Left ventricle myocardium inferior (tissue), 1 donor: Measurements from ENCODE around the gene ARHGEF12. TPM values are rescaled to one million over a fixed set of nuclear protein-coding genes. Genes with fewer than 3 reads are reported as not detected.
A peak's percentile ranks its signal among the peaks of the same experiment; 100 is the strongest.

ENCODE experiments used
- DNase-seq: peaks from one replicate; pipeline ENCODE4 v3.0.0-alpha.2; 2020
- H3K27ac ChIP-seq: fragments of 200-600 bp; replicated peaks from 2 replicates; pipeline ENCODE4 v1.8.0; 2021
- H3K27me3 ChIP-seq: fragments of 200-600 bp; 2 replicates; pipeline ENCODE4 v1.8.0; 2021; ENCODE audit warnings: low read depth
- H3K36me3 ChIP-seq: fragments of 200-600 bp; 2 replicates; pipeline ENCODE4 v1.8.0; 2021
- H3K4me1 ChIP-seq: fragments of 200-600 bp; 2 replicates; pipeline ENCODE4 v1.8.0; 2021
- H3K4me3 ChIP-seq: fragments of 200-600 bp; 2 replicates; pipeline ENCODE4 v1.8.0; 2021; ENCODE audit warnings: mild to moderate bottlenecking, moderate library complexity
- H3K9me3 ChIP-seq: fragments of 200-600 bp; replicated peaks from 2 replicates; pipeline ENCODE4 v1.8.0; 2021
- CTCF ChIP-seq: fragments of 200-600 bp; IDR thresholded peaks from 2 replicates; pipeline ENCODE4 v1.8.0; 2021; ENCODE audit warnings: antibody characterized with exemption, mild to moderate bottlenecking, borderline replicate concordance
- intact Hi-C: fragments of 100-400 bp; cut with micrococcal nuclease; formaldehyde crosslinking; loops from one replicate; pipeline ENCODE4 v1.11.0; 2022
- total RNA-seq: library from RNA; stranded (reverse); fragmentation: NEBNext Ultra II Directional; extraction: Animal tissue kit (Norgen Biotek cat#: 25700); gene quantifications from one replicate; pipeline ENCODE4 v1.2.1, GENCODE V29; 2021
- donor health status: DM: no; HTN: yes; CAD: no; lungs with severe emphysema.

The ARHGEF12 gene
- total RNA-seq, 1 donor from 2014 or later, result 92.9 TPM

DNA sequence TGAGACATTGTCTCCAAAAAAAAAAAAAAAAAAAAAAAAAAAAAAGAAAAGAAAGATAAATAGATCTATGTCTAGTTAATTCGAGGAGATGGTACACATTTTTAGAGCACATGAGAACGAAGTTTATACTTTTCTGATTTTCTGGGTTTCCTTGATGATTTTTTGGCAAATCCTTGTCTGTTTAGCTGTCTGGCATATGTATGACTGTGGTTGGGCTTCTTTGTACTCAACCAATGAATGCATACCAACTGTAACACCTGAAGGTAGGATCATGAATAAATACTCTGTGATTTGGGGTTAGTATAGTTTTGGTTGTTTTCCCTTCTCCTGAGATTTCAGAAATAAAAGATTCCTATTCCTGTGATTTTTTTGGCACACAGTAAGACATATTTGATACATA is 63.1 kb downstream of the ARHGEF12 start:
- no peaks in the 10 kb centered on the region for H3K9me3 ChIP-seq
- no peak for DNase-seq
- intact Hi-C loops, result no loop called here
- H3K27me3 ChIP-seq, result no peaks in the 10 kb centered on the region
- no peak overlapping the region for H3K27ac ChIP-seq
- H3K4me3 ChIP-seq, result no peak overlapping the region
- H3K4me1 ChIP-seq, result peaks cover 77% of the 10 kb centered on the region
- no peak for TF ChIP-seq CTCF
- H3K36me3 ChIP-seq, result no peaks in the 10 kb centered on the region

GRCh38 chr11:120400564-120401364 is 64.6 kb downstream of the ARHGEF12 start:
- no peak for DNase-seq
- peaks cover 92% of the 10 kb centered on the region for H3K4me1 ChIP-seq
- H3K27ac ChIP-seq, result peak overlapping the region; percentile 12
- H3K4me3 ChIP-seq, result peak overlapping the region; percentile 5
- intact Hi-C loops, result no loop called here
- TF ChIP-seq CTCF, result no peak
- no peaks in the 10 kb centered on the region for H3K27me3 ChIP-seq
- no peaks in the 10 kb centered on the region for H3K9me3 ChIP-seq
- H3K36me3 ChIP-seq, result no peaks in the 10 kb centered on the region

GRCh38 chr11:120401506-120401905 is 65.3 kb downstream of the ARHGEF12 start:
- Histone ChIP-seq H3K36me3 (no peaks in the 10 kb centered on the region), H3K27ac (peak overlapping the region; percentile 12), H3K27me3 (no peaks in the 10 kb centered on the region), H3K9me3 (no peaks in the 10 kb centered on the region), H3K4me1 (peaks cover 94% of the 10 kb centered on the region), H3K4me3 (no peak overlapping the region)
- TF ChIP-seq CTCF, result no peak
- no peak for DNase-seq
- intact Hi-C loops, result no loop called here

- Histone ChIP-seq H3K4me1 (peaks cover 96% of the 10 kb centered on the region), H3K36me3 (peaks cover 5% of the 10 kb centered on the region), H3K27ac (peak overlapping the region; percentile 35), H3K4me3 (no peak overlapping the region), H3K9me3 (no peaks in the 10 kb centered on the region), H3K27me3 (no peaks in the 10 kb centered on the region)
- no peak for DNase-seq
- no peak for TF ChIP-seq CTCF
- intact Hi-C loops, result no loop called here
Measured at GRCh38 chr11:120403966-120404365, 67.8 kb downstream of the ARHGEF12 start.

DNA sequence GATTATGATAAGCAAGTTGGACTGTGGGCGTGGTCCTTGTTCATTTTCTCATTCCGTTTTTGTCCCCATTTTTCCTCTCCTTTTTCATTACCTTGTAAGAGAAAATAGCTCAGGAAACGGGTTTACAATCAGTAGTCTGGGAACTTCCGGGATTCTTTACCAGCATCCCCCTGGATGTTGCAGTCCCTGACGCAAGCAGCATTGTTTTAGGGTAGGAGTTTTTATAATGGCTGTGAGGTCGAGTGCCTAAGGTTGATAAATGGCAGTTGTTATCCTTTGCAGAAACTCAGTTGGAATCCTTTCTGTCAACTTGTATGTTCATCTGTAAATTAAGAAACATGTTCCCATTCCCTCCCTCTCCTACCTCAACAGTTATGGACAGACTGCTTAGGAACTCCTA is 68.3 kb downstream of the ARHGEF12 start:
- no peak for TF ChIP-seq CTCF
- H3K9me3 ChIP-seq, result no peaks in the 10 kb centered on the region
- H3K27me3 ChIP-seq, result no peaks in the 10 kb centered on the region
- DNase-seq, result no peak
- peaks cover 95% of the 10 kb centered on the region for H3K4me1 ChIP-seq
- H3K4me3 ChIP-seq, result no peak overlapping the region
- H3K36me3 ChIP-seq, result peaks cover 5% of the 10 kb centered on the region
- intact Hi-C loops, result no loop called here
- H3K27ac ChIP-seq, result peak overlapping the region; percentile 35
